ENCODE results near the gene TXN. TPM values are rescaled to one million over a fixed set of nuclear protein-coding genes. Genes with fewer than 3 reads are reported as not detected.

The TXN gene
- total RNA-seq, 1 donor from 2014 or later, result 156 TPM

DNA sequence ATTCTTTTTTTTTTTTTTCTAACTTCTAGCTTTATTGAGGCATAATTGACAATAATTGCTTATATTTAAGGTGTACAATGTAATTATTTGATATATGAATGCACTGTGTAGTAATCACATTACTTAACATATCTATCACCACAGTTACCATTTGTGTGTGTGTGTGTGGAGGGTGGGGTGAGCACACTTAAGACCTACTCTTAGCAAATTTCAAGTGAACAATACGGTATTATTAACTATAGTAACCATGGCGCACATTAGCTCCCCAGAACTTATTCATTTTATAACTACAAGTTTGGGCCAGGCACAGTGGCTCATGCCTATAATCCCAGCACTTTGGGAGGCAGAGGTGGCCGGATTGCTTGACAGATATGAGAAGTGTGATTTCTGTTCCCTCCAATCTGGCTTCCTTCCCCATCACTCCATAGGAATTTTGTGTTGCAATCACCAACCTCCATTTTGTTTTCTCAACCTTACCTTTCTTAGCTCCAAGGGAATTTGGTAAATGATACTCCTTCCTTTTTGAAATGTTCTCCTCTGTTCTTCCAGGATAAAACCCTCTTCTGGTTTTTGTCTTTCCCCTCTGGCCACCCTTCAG lies 14.9 kb downstream of the TXN start:
- Mint-ChIP-seq H3K27me3 (ENCODE audit: unreplicated experiment) (no peaks in the 10 kb centered on the region), H3K36me3 (ENCODE audit: low read depth, unreplicated experiment) (peaks cover 2% of the 10 kb centered on the region), H3K4me3 (ENCODE audit: unreplicated experiment) (no peak overlapping the region), H3K4me1 (ENCODE audit: unreplicated experiment) (no peaks in the 10 kb centered on the region), H3K27ac (ENCODE audit: unreplicated experiment) (no peak overlapping the region), H3K9me3 (ENCODE audit: unreplicated experiment) (no peaks in the 10 kb centered on the region)
- TF ChIP-seq, protein P1, sequence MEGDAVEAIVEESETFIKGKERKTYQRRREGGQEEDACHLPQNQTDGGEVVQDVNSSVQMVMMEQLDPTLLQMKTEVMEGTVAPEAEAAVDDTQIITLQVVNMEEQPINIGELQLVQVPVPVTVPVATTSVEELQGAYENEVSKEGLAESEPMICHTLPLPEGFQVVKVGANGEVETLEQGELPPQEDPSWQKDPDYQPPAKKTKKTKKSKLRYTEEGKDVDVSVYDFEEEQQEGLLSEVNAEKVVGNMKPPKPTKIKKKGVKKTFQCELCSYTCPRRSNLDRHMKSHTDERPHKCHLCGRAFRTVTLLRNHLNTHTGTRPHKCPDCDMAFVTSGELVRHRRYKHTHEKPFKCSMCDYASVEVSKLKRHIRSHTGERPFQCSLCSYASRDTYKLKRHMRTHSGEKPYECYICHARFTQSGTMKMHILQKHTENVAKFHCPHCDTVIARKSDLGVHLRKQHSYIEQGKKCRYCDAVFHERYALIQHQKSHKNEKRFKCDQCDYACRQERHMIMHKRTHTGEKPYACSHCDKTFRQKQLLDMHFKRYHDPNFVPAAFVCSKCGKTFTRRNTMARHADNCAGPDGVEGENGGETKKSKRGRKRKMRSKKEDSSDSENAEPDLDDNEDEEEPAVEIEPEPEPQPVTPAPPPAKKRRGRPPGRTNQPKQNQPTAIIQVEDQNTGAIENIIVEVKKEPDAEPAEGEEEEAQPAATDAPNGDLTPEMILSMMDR (IDR thresholded peaks at IDR 0.05; ENCODE audit: unreplicated experiment), result no peak
- DNase-seq (ENCODE audit: low spot score), result no peak

DNA sequence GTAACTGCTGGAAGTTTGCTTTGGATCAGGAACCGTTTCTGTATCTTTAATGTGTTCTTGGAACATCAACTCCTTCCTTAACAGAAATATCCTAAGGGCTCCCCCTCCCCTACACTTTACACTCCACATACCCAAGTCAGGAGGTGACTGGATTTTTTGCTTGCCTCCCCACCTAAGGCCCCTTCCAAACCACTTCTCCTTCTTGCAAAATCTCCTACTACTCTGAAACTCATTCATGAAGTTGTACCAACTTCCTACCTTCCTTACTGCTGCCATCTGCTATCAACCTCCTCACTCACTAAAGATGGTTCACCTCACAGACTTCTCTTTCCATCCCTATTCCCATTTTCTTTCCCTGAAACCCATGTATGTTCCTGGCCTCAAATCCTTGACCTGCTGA lies 16.1 kb downstream of the TXN start:
- no peaks in the 10 kb centered on the region for H3K9me3 Mint-ChIP-seq (ENCODE audit: unreplicated experiment)
- H3K4me1 Mint-ChIP-seq (ENCODE audit: unreplicated experiment), result no peaks in the 10 kb centered on the region
- no peak overlapping the region for H3K27ac Mint-ChIP-seq (ENCODE audit: unreplicated experiment)
- TF ChIP-seq, protein P1 (IDR thresholded peaks at IDR 0.05; ENCODE audit: unreplicated experiment), result no peak
- H3K36me3 Mint-ChIP-seq (ENCODE audit: low read depth, unreplicated experiment), result no peaks in the 10 kb centered on the region
- H3K27me3 Mint-ChIP-seq (ENCODE audit: unreplicated experiment), result no peaks in the 10 kb centered on the region
- no peak for DNase-seq (ENCODE audit: low spot score)
- no peak overlapping the region for H3K4me3 Mint-ChIP-seq (ENCODE audit: unreplicated experiment)

DNA sequence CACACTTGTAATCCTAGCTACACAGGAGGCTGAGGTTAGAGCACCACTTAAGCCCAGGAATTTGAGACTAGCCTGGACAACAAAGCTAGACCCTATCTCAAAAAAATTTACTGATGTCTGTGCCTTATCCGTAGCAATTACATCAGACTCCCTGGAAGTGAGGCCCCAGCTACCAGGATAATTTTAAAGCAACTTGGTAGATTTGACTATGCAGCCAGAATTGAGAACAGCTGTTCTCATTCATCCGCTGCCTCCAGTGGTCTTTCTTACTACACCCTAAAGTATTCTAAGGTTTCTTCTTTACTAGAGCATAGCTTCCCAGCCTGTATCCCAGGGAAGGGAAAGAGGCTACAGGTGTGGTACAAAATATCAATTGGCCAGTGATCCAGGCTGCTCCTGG lies 28.0 kb downstream of the TXN start:
- peaks cover 5% of the 10 kb centered on the region for H3K4me1 Mint-ChIP-seq (ENCODE audit: unreplicated experiment)
- H3K4me3 Mint-ChIP-seq (ENCODE audit: unreplicated experiment), result no peak overlapping the region
- no peak for DNase-seq (ENCODE audit: low spot score)
- peaks cover 2% of the 10 kb centered on the region for H3K27me3 Mint-ChIP-seq (ENCODE audit: unreplicated experiment)
- H3K27ac Mint-ChIP-seq (ENCODE audit: unreplicated experiment), result no peak overlapping the region
- H3K36me3 Mint-ChIP-seq (ENCODE audit: low read depth, unreplicated experiment), result no peaks in the 10 kb centered on the region
- H3K9me3 Mint-ChIP-seq (ENCODE audit: unreplicated experiment), result no peaks in the 10 kb centered on the region
- TF ChIP-seq, protein P1 (IDR thresholded peaks at IDR 0.05; ENCODE audit: unreplicated experiment), result no peak

DNA sequence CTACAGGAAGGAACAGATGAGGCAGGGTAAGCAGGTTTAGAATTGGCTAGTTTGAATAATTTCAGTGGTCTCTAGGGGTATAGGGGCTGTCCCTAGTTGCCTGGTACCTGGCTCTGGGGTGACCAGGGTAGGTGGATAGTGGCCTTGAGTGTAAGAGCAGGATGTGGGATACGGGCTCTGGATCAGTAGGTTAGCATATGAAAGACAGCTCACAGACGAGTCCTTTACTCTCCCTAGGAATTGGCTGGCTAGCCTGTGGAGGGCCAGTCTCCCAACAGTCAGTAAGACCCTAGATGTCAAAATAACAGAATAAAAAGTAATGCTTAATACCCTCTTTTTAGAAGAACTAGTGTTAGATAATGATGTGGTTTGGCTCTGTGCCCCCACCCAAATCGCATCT lies 31.7 kb downstream of the TXN start:
- H3K4me1 Mint-ChIP-seq (ENCODE audit: unreplicated experiment), result peaks cover 5% of the 10 kb centered on the region
- TF ChIP-seq, protein P1 (IDR thresholded peaks at IDR 0.05; ENCODE audit: unreplicated experiment), result no peak
- no peaks in the 10 kb centered on the region for H3K36me3 Mint-ChIP-seq (ENCODE audit: low read depth, unreplicated experiment)
- peaks cover 4% of the 10 kb centered on the region for H3K27me3 Mint-ChIP-seq (ENCODE audit: unreplicated experiment)
- H3K4me3 Mint-ChIP-seq (ENCODE audit: unreplicated experiment), result no peak overlapping the region
- H3K27ac Mint-ChIP-seq (ENCODE audit: unreplicated experiment), result no peak overlapping the region
- H3K9me3 Mint-ChIP-seq (ENCODE audit: unreplicated experiment), result no peaks in the 10 kb centered on the region
- no peak for DNase-seq (ENCODE audit: low spot score)

DNA sequence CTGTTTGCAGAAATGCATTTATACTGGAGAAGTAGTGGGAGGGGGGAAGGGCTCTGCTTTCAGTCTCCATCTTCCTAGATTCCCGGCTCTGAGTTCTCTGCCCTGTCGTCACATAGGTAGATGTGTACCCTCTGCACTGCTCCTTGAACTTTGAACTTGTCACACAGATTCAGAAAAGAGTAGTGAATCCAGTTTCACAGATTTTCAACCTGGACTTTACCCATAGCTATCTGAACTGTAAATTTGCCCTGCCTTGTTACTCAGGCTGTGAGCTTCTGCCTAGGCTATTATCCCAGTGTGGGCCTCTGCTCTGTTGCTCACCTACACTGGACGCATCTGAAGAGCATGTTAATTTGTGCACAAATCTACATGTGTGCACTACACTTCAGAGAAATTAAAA lies 35.5 kb downstream of the TXN start:
- H3K27me3 Mint-ChIP-seq (ENCODE audit: unreplicated experiment), result peaks cover 4% of the 10 kb centered on the region
- TF ChIP-seq, protein P1 (IDR thresholded peaks at IDR 0.05; ENCODE audit: unreplicated experiment), result no peak
- H3K27ac Mint-ChIP-seq (ENCODE audit: unreplicated experiment), result no peak overlapping the region
- no peak overlapping the region for H3K4me3 Mint-ChIP-seq (ENCODE audit: unreplicated experiment)
- peaks cover 6% of the 10 kb centered on the region for H3K4me1 Mint-ChIP-seq (ENCODE audit: unreplicated experiment)
- no peak for DNase-seq (ENCODE audit: low spot score)
- H3K36me3 Mint-ChIP-seq (ENCODE audit: low read depth, unreplicated experiment), result no peaks in the 10 kb centered on the region
- no peaks in the 10 kb centered on the region for H3K9me3 Mint-ChIP-seq (ENCODE audit: unreplicated experiment)
